ENCODE results near the gene TYRO3. TPM values are rescaled to one million over a fixed set of nuclear protein-coding genes. Genes with fewer than 3 reads are reported as not detected.

The TYRO3 gene
- total RNA-seq, 2 experiments from 2014 or later = 0.48 TPM; not detected in 1

DNA sequence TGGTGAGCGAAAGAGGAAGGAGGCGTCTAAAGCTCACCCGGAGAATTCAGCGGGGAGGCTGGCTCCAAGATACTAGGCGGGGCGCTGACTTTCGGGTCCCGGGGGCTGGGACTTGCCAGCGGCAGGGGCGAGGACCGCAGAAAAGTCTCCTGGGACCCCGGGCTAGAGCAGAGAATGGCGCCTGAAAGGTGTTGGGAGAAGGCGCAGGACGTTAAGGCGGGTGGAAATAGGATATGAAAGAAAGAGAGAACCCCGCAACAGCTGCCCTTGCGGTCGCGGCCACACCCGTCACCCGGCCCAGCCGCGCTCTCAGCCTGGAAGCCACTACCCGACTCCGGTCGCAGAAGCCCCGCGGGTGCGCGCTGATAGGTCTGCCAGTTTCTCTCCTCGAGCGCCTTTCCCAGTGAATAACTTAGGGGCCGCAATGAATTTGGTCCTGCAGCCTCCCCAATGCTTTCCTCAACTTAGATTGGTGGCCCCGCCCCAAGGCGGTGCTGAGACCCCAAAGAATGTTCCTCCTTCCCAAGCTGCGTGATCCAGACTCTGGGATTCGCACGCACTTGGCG is 46.0 kb upstream of the TYRO3 start:
- H3K27ac ChIP-seq (ENCODE audit: low read depth, low read length, poor library complexity, severe bottlenecking) = no peak overlapping the region
- TF ChIP-seq CTCF (conservative IDR thresholded peaks at IDR 0.05; ENCODE audit: low read length) (no peak), EZH2phosphoT487 (IDR thresholded peaks at IDR 0.05; ENCODE audit: borderline replicate concordance, low read depth, low read length) (no peak)
- no peaks in the 10 kb centered on the region for H3K4me1 ChIP-seq (ENCODE audit: insufficient read depth, low read length, poor library complexity, severe bottlenecking)
- H2AFZ ChIP-seq (ENCODE audit: low read length) = no peak overlapping the region
- H3K4me3 ChIP-seq (ENCODE audit: low read depth, low read length, poor library complexity, severe bottlenecking) = no peak overlapping the region
- DNase-seq (ENCODE audit: low spot score) = no peak
- intact Hi-C loops (cut with micrococcal nuclease; ENCODE audit: unreplicated experiment) = no loop called here
- POLR2A ChIA-PET = no interaction called here
- no peaks in the 10 kb centered on the region for H4K20me1 ChIP-seq (ENCODE audit: insufficient read depth, low read length)
- BruUV-seq (replicated peaks) = no TSS peak
- no peaks in the 10 kb centered on the region for H3K36me3 ChIP-seq (ENCODE audit: insufficient read depth, low read length)
- H3K9me3 ChIP-seq (ENCODE audit: low read length) = no peaks in the 10 kb centered on the region
- no peak overlapping the region; the same call in 1 of the 2 replicates for H3K4me2 ChIP-seq (ENCODE audit: low read length)
- CTCF ChIA-PET (ENCODE audit: unreplicated experiment) = no interaction called here
- H3K9me2 ChIP-seq (ENCODE audit: insufficient read depth, low read length) = no peaks in the 10 kb centered on the region
- no peaks in the 10 kb centered on the region for H3K79me2 ChIP-seq (ENCODE audit: insufficient read depth, low read depth, low read length)

DNA sequence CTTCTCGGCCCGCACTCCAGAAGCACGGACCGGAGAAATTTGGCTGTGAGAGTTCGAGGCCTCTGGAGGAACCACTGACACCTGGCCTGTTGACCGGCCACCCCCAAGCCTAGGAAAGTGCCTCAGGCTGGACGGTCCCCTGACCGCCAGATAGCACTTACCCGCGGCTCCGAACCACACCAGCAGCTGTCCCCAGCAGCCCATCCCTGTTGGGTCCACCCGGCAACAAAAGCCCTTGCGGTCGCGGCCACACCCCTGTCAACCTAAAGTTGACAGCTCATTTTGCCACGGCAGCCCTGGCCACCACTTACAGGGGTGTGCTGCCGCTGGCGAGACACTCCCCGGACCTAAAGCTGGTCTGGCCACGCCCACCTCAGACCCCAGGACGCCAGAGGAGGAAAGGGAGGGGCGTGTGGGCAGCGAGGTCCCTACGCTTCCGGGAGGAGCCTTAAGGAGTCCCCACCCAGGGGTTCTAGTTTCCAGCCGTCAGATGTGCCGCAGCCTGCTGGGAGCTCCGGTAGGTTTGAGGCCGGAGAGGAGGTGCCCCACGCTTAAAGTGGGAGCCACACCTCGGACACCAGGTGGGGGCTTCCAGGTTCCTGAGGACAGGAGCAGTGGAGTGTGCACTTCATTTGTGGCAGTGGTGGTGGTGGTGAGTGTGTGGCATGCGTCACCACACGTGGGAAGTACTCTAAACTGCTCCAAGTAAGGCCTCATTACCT is 45.3 kb upstream of the TYRO3 start, which contains the start of gene LTK:
Gene LTK, minus strand, starts transcription at position 322 of the 722 bp plus-strand sequence. Its CDS starts 118 bp downstream, at position 204.
- H3K4me2 ChIP-seq (ENCODE audit: low read length) = no peak within 1 kb of the TSS; the same call in 1 of the 2 replicates
- no peak for DNase-seq (ENCODE audit: low spot score)
- TF ChIP-seq EZH2phosphoT487 (IDR thresholded peaks at IDR 0.05; ENCODE audit: borderline replicate concordance, low read depth, low read length) (no peak), CTCF (conservative IDR thresholded peaks at IDR 0.05; ENCODE audit: low read length) (no peak)
- H4K20me1 ChIP-seq (ENCODE audit: insufficient read depth, low read length) = no peaks in the 10 kb centered on the region
- H3K4me1 ChIP-seq (ENCODE audit: insufficient read depth, low read length, poor library complexity, severe bottlenecking) = no peaks in the 10 kb centered on the region
- no peaks in the 10 kb centered on the region for H3K9me3 ChIP-seq (ENCODE audit: low read length)
- intact Hi-C loops (cut with micrococcal nuclease; ENCODE audit: unreplicated experiment) = no loop called here
- CTCF ChIA-PET (ENCODE audit: unreplicated experiment) = no interaction called here
- no peaks in the 10 kb centered on the region for H3K79me2 ChIP-seq (ENCODE audit: insufficient read depth, low read depth, low read length)
- H3K4me3 ChIP-seq (ENCODE audit: low read depth, low read length, poor library complexity, severe bottlenecking) = no peak within 1 kb of the TSS
- no peaks in the 10 kb centered on the region for H3K36me3 ChIP-seq (ENCODE audit: insufficient read depth, low read length)
- H3K9me2 ChIP-seq (ENCODE audit: insufficient read depth, low read length) = no peaks in the 10 kb centered on the region
- no peak within 1 kb of the TSS for H2AFZ ChIP-seq (ENCODE audit: low read length)
- no peak within 1 kb of the TSS for H3K27ac ChIP-seq (ENCODE audit: low read depth, low read length, poor library complexity, severe bottlenecking)
- POLR2A ChIA-PET = no interaction called here
- no TSS peak for BruUV-seq (replicated peaks)

DNA sequence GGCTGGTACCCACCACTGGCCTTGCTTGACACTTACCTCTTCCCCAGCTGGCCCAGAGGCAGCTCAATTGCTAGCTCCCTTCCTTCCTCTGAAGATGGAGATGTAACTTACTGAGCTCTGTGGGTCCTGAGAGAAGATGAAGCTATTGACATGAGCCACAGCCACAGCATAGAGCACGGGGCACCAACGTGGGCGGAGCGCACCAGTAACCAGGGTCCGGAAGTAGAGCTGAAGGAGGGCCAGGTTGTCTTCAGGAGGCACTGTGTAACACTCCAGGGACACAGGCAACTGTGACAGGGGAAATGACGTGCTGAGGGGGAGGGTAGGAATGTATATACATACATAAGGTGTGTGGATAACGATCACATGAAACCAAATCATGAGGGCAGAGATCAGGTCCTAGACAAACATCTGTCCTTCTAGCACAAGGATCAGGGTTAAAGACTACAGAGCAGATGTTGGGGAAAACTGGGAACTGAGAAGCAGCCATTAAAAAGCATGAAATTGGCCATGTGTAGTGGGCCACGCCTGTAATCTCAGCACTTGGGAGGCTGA is 41.0 kb upstream of the TYRO3 start:
- H3K27ac ChIP-seq (ENCODE audit: low read depth, low read length, poor library complexity, severe bottlenecking) = no peak overlapping the region
- no peaks in the 10 kb centered on the region for H4K20me1 ChIP-seq (ENCODE audit: insufficient read depth, low read length)
- TF ChIP-seq EZH2phosphoT487 (IDR thresholded peaks at IDR 0.05; ENCODE audit: borderline replicate concordance, low read depth, low read length) (no peak), CTCF (conservative IDR thresholded peaks at IDR 0.05; ENCODE audit: low read length) (no peak)
- CTCF ChIA-PET (ENCODE audit: unreplicated experiment) = no interaction called here
- no peaks in the 10 kb centered on the region for H3K9me2 ChIP-seq (ENCODE audit: insufficient read depth, low read length)
- no peaks in the 10 kb centered on the region for H3K9me3 ChIP-seq (ENCODE audit: low read length)
- no TSS peak for BruUV-seq (replicated peaks)
- no peak overlapping the region for H3K4me2 ChIP-seq (ENCODE audit: low read length)
- no peaks in the 10 kb centered on the region for H3K4me1 ChIP-seq (ENCODE audit: insufficient read depth, low read length, poor library complexity, severe bottlenecking)
- intact Hi-C loops (cut with micrococcal nuclease; ENCODE audit: unreplicated experiment) = no loop called here
- H3K4me3 ChIP-seq (ENCODE audit: low read depth, low read length, poor library complexity, severe bottlenecking) = no peak overlapping the region
- no peaks in the 10 kb centered on the region for H3K36me3 ChIP-seq (ENCODE audit: insufficient read depth, low read length)
- H2AFZ ChIP-seq (ENCODE audit: low read length) = no peak overlapping the region
- H3K79me2 ChIP-seq (ENCODE audit: insufficient read depth, low read depth, low read length) = no peaks in the 10 kb centered on the region
- POLR2A ChIA-PET = no interaction called here
- no peak for DNase-seq (ENCODE audit: low spot score)

Measured in OCI-LY7 (cell line).